Measurements from ENCODE around the gene MATN1. TPM values are rescaled to one million over a fixed set of nuclear protein-coding genes. Genes with fewer than 3 reads are reported as not detected.

MATN1 gene
- total and polyA plus RNA-seq, 2 of the 4 experiments (the other 2 are of a cell fraction), result 0.27 TPM; not detected in 1

- Histone ChIP-seq H4K20me1 (ENCODE audit: insufficient read depth, low read length) (peaks cover 6% of the 10 kb centered on the region), H3K56ac (ENCODE audit: extremely low read depth, insufficient read depth, low read length) (no peak overlapping the region), H3K9me3 (ENCODE audit: control insufficient read depth, insufficient read depth, low read length) (no peaks in the 10 kb centered on the region; the same call in 1 of the 2 replicates), H2AFZ (replicated peaks; ENCODE audit: low read length, poor library complexity) (no peak overlapping the region), H4K5ac (ENCODE audit: low read depth, low read length) (no peak overlapping the region), H3K27ac (ENCODE audit: insufficient read depth, low read length) (no peak overlapping the region), H3K36me3 (ENCODE audit: control insufficient read depth, insufficient read depth, low read length) (no peaks in the 10 kb centered on the region), H3K4me1 (ENCODE audit: control insufficient read depth, insufficient read depth, low read length) (peaks cover 4% of the 10 kb centered on the region; the same call in 1 of the 2 replicates), H3K23ac (ENCODE audit: low read depth, low read length) (no peak overlapping the region), H2BK15ac (ENCODE audit: low read depth, low read length) (no peak overlapping the region), H3K79me1 (ENCODE audit: low read depth in 1 of 2, low read length in 2 of 2) (peaks cover 0 to 6% of the 10 kb centered on the region in 2 experiments; a peak in 1 of 4 replicates), H3K18ac (ENCODE audit: low read depth, low read length) (no peak overlapping the region), H2BK120ac (ENCODE audit: low read depth, low read length) (no peak overlapping the region), H3K9ac (ENCODE audit: low read depth, low read length) (no peak overlapping the region), H2AK5ac (ENCODE audit: low read depth, low read length) (no peak overlapping the region), H3K4ac (ENCODE audit: low read depth, low read length) (no peak overlapping the region), H2BK5ac (ENCODE audit: low read depth, low read length, poor library complexity, severe bottlenecking) (no peak overlapping the region), H2BK20ac (ENCODE audit: low read depth, low read length) (no peak overlapping the region), H3K4me2 (ENCODE audit: low read depth, low read length) (no peak overlapping the region), H4K91ac (ENCODE audit: insufficient read depth, low read depth, low read length) (no peak overlapping the region), H3K14ac (replicated peaks; ENCODE audit: low read depth, low read length) (no peak overlapping the region), H3K4me3 (ENCODE audit: insufficient read depth, low read depth, low read length) (no peak overlapping the region), H3K27me3 (ENCODE audit: control insufficient read depth, insufficient read depth, low read length) (peaks cover 19% of the 10 kb centered on the region), H3K9me1 (ENCODE audit: insufficient read depth, low read length) (no peaks in the 10 kb centered on the region), H4K8ac (ENCODE audit: low read depth in 2 of 2, low read length in 2 of 2) (no peak overlapping the region), H2AK9ac (replicated peaks; ENCODE audit: low read depth, low read length, poor library complexity) (no peak overlapping the region)
- ChIA-PET POLR2A (ENCODE audit: unreplicated experiment) (no interaction called here), CTCF (no interaction called here)
- dilution Hi-C loops (cut with HindIII; ENCODE audit: low sequenced_read_pairs, unreplicated experiment) (no loop called here), intact Hi-C loops (cut with micrococcal nuclease) (no loop called here), in situ Hi-C loops (cut with MboI; ENCODE audit: low sequenced_read_pairs) (loop anchor here (10.0 kb wide), 1 partner anchor 1481 kb away; the partner anchor contains the start of genes MECR and PTPRU)
- ATAC-seq (ENCODE audit: low read depth) (no peak), DNase-seq (no peak)
- WGBS, 2 experiments (ENCODE audit: extremely low coverage in 2 of 2, insufficient read length in 1 of 2), result 82% methylated on average over 10 of the region's 11 CpGs; no CpG with 5 or more reads in 1 of the 2 experiments
- no TSS peak for BruUV-seq (replicated peaks)
- TF ChIP-seq BHLHE40 (IDR thresholded peaks at IDR 0.05; ENCODE audit: low read depth, low read length), result no peak
- no peak for TF ChIP-seq FOS (IDR thresholded peaks at IDR 0.05; ENCODE audit: low read depth, low read length)
- TF ChIP-seq SMC3 (IDR thresholded peaks at IDR 0.05; ENCODE audit: low read depth, low read length), result no peak
- no peak for TF ChIP-seq ELK1 (IDR thresholded peaks at IDR 0.05; ENCODE audit: borderline replicate concordance, low read depth, low read length)
- no peak for TF ChIP-seq RFX5 (IDR thresholded peaks at IDR 0.05; ENCODE audit: low read depth, low read length)
- no peak for TF ChIP-seq MXI1 (IDR thresholded peaks at IDR 0.05; ENCODE audit: borderline replicate concordance, low read depth, low read length)
- TF ChIP-seq RAD21 (IDR thresholded peaks at IDR 0.05; ENCODE audit: low read length), result no peak
- TF ChIP-seq RCOR1 (IDR thresholded peaks at IDR 0.05; ENCODE audit: insufficient replicate concordance, low read length), result no peak
- TF ChIP-seq CHD1 (IDR thresholded peaks at IDR 0.05; ENCODE audit: low read depth, low read length), result no peak
- TF ChIP-seq MAFK (IDR thresholded peaks at IDR 0.05; ENCODE audit: low read depth, low read length), result no peak
- TF ChIP-seq MAZ (IDR thresholded peaks at IDR 0.05; ENCODE audit: borderline replicate concordance, low read depth, low read length), result no peak
- no peak for TF ChIP-seq CEBPB (IDR thresholded peaks at IDR 0.05; ENCODE audit: low read depth, low read length)
- no peak for TF ChIP-seq NFE2L2 (IDR thresholded peaks at IDR 0.05; ENCODE audit: low read depth, low read length)
- TF ChIP-seq CTCF (conservative IDR thresholded peaks at IDR 0.05; ENCODE audit: low read depth, low read length), result no peak
- no peak for TF ChIP-seq USF2 (IDR thresholded peaks at IDR 0.05; ENCODE audit: low read depth, low read length)
- no peak for TF ChIP-seq POLR2A (IDR thresholded peaks at IDR 0.05; ENCODE audit: low read depth, low read length)
Measured at GRCh38 chr1:30715886-30716285, 7.5 kb downstream of the MATN1 start.

All from IMR-90 (cell line).